HUES6 (cell line): Measurements from ENCODE around the gene FNDC3B.
"Not testable (repeated sequence)": the region's sequence is repeated elsewhere in the genome, so short reads cannot be mapped to it uniquely, and the experiment has no call there.

Experiments
- H3K27ac ChIP-seq: 2 replicates; pipeline ENCODE4 v1.7.0; 2013; ENCODE audit warnings: low read depth, mild to moderate bottlenecking, low read length, inconsistent platforms
- H3K27me3 ChIP-seq: 2 replicates; pipeline ENCODE4 v1.6.1; 2013; ENCODE audit warnings: low read length; ENCODE audit not compliant: control insufficient read depth, insufficient read depth
- H3K36me3 ChIP-seq: 2 replicates; pipeline ENCODE4 v1.6.1; 2013; ENCODE audit warnings: low read length; ENCODE audit not compliant: control insufficient read depth, insufficient read depth
- H3K4me1 ChIP-seq: 2 replicates; pipeline ENCODE4 v1.6.1; 2013; ENCODE audit warnings: low read length; ENCODE audit not compliant: control insufficient read depth, insufficient read depth
- H3K4me3 ChIP-seq: 2 replicates; pipeline ENCODE4 v1.5.1; 2013; ENCODE audit warnings: low read depth, low read length
- H3K9ac ChIP-seq: one replicate; pipeline ENCODE4 v1.6.1; 2013; ENCODE audit warnings: mild to moderate bottlenecking, low read length
- H3K9me3 ChIP-seq: 2 replicates; pipeline ENCODE4 v1.6.1; 2013; ENCODE audit warnings: low read depth, low read length; ENCODE audit not compliant: control insufficient read depth, insufficient read depth

The FNDC3B gene

DNA sequence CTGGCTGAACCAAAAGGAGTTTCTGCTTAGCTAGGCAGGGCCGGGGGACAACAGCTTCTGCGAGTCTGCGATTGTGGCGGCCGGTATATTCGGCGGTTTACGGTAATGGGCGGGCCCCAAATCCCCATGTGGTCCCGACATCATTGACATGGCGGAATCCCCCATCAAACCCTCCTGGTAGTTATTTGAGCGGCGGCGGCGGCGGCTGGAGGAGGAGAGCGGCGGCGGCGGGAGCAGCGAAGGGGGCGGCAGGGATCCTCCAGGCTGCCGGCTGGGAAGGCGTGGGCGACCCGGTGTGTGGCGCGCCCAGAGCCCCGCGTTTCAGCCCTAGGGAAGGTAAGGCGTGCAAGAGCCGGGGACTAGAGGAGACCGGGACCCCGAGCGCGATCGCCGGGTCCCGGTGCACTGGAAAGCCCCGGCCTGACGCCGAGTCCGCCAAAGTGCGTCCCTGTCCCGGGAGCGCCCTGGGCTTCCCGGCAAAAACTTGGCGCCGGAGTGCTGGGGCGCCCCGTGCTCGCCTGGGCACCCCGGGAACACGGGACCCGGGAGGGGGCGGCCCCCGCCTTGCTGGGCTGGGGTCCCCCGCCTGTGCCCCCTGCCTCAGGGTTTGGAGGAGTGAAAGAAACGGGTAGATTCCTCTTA, at the start of gene FNDC3B:
TSS of gene FNDC3B (plus strand) at position 143 of the 642 bp plus-strand sequence. CDS start 72,902 bp downstream, outside the sequence.
- no peaks in the 10 kb centered on the region for H3K9me3 ChIP-seq
- H3K4me3 ChIP-seq, result peak within 1 kb of the TSS; percentile 86
- peaks cover 23% of the 10 kb centered on the region for H3K4me1 ChIP-seq
- peak within 1 kb of the TSS; percentile 99 for H3K27ac ChIP-seq
- peaks cover 4% of the 10 kb centered on the region; the same call in 1 of the 2 replicates for H3K36me3 ChIP-seq
- H3K9ac ChIP-seq, result peak within 1 kb of the TSS; percentile 89
- H3K27me3 ChIP-seq, result no peaks in the 10 kb centered on the region

DNA sequence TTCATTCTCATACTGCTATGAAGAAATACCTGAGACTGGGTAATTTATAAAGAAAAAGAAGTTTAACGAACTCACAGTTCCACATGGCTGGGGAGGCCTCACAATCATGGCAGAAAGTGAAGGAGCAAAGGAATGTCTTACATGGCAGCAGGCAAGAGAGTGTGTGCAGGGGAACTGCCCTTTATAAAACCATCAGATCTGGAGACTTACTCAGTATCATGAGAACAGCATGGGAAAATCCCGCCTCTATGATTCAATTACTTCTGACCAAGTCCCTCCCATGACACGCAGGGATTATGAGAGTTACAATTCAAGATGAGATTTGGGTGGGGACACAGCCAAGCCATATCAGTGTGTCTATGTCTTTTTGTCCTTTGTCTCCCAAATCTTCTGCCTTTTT, 49.1 kb upstream of the FNDC3B start:
- not testable (repeated sequence) for H3K4me3 ChIP-seq, H3K9ac ChIP-seq, H3K27me3 ChIP-seq, H3K27ac ChIP-seq, H3K4me1 ChIP-seq, H3K9me3 ChIP-seq, H3K36me3 ChIP-seq

DNA sequence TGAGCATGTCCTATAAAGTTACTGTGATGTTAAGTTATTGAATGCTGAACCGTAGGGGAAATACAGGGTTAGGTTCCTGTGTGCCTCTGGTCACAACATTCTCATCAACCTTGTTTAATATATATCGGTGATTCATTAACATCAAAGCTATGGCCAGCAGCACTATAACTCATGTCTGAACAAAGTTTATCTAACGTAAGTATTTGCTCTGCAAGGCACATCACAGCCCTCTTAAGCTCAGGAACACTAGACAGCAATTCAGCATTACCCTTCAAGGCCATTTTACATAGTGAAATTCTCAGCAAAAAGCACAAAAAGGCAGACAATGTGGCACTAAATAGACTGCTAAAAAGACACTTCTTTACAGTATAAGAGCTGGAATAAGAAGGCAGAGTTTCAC, 48.2 kb upstream of the FNDC3B start:
- Histone ChIP-seq H3K9me3 (no peaks in the 10 kb centered on the region), H3K27me3 (no peaks in the 10 kb centered on the region), H3K4me1 (no peaks in the 10 kb centered on the region), H3K27ac (no peak overlapping the region), H3K4me3 (no peak overlapping the region), H3K9ac (no peak overlapping the region), H3K36me3 (no peaks in the 10 kb centered on the region)

DNA sequence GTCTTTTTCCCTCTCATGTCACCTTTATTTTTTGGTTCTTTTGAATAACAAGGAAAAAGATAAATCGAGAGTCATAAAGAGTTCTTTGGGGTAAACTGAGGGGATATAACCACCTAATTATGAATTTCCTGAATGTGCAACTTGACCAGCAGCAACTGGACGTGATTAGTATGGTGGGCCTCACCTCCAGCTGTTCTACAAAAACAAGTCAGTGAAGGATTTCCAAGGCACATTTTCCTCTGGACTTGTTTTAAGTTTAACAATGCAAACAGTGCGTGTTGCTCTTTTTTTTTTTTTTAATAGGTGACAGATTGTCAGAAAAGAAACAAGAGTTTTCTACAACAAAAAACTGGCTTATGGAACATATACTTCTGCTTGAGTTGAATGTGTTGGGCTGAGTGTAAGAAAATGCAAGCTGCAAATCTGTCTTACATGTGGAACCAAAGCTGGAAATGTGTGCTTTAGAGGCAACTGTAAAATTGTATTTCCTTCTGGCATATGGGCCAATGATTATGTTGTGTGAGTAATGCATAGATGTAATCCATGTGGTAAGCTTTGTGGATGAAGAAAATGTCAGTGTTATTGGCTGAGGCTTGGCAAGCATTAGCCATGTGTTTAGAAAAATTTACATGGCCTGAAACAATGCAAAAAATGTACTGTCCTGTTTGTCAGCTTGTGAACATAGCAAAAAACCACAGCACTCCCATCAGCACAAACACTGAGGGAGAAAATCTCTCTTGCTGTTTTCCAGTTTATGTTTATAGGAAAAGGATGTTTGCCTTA, 44.5 kb upstream of the FNDC3B start:
- Histone ChIP-seq H3K36me3 (no peaks in the 10 kb centered on the region), H3K27me3 (no peaks in the 10 kb centered on the region), H3K27ac (no peak overlapping the region), H3K9me3 (no peaks in the 10 kb centered on the region; the same call in 1 of the 2 replicates), H3K4me1 (no peaks in the 10 kb centered on the region), H3K4me3 (no peak overlapping the region), H3K9ac (no peak overlapping the region)

DNA sequence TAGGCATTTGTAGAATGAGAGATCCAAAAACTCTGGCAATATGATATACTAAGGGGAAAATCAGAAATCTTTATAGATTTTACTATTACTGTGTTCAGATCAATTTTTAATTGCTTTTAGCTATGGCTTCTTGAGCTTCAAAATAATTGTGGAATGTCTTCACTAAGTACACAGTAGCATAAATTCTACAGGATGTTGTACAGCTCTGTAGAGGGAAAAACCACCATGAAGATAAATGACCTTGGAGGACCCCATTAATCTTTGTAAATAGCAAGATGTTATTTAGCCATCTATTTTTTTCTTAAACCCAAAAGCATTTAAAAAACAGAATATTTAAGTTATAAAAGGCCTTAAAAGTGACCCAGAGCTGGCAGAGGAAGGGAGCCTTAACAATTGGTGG, 43.9 kb upstream of the FNDC3B start:
- no peaks in the 10 kb centered on the region; the same call in 1 of the 2 replicates for H3K9me3 ChIP-seq
- H3K27me3 ChIP-seq, result no peaks in the 10 kb centered on the region
- H3K9ac ChIP-seq, result no peak overlapping the region
- H3K4me1 ChIP-seq, result no peaks in the 10 kb centered on the region
- no peaks in the 10 kb centered on the region for H3K36me3 ChIP-seq
- no peak overlapping the region for H3K27ac ChIP-seq
- H3K4me3 ChIP-seq, result no peak overlapping the region

DNA sequence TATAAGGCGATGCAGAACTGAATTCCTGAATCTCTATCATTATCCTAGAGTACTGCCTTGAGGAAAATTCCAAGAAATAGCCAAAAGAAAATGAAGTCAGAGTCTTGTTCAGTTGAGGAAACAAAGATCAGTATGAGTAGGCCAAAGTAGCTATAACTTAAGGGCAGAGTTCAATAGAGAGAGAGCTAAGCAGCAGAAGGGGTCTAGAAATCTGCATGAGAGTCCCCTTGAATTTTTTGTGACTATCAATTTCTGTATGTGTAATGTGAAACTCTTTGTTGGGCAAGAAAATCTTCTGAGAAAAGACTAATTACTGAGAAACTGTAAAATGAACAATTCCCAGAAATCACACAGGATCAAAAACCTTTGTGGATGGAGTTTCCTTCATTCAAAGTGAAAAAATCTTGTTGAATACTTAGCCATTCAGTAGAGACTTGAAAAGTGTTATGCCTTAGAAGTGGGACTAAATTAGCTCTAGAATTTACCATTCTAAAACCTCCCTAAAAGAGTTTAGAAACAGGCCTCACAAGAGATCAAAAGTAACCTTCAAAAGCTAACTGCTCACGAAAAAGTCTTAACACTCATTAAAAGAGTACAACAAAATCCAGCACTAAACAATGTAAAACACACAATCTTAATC, 43.1 kb upstream of the FNDC3B start:
- no peak overlapping the region for H3K9ac ChIP-seq
- no peaks in the 10 kb centered on the region for H3K36me3 ChIP-seq
- no peaks in the 10 kb centered on the region for H3K4me1 ChIP-seq
- H3K27ac ChIP-seq, result no peak overlapping the region
- no peak overlapping the region for H3K4me3 ChIP-seq
- H3K27me3 ChIP-seq, result no peaks in the 10 kb centered on the region
- H3K9me3 ChIP-seq, result no peaks in the 10 kb centered on the region; the same call in 1 of the 2 replicates

GRCh38 chr3:171998731-171999130, 40.6 kb upstream of the FNDC3B start:
- not testable (repeated sequence) for H3K36me3 ChIP-seq, H3K4me3 ChIP-seq, H3K27me3 ChIP-seq, H3K9ac ChIP-seq, H3K4me1 ChIP-seq, H3K27ac ChIP-seq, H3K9me3 ChIP-seq

DNA sequence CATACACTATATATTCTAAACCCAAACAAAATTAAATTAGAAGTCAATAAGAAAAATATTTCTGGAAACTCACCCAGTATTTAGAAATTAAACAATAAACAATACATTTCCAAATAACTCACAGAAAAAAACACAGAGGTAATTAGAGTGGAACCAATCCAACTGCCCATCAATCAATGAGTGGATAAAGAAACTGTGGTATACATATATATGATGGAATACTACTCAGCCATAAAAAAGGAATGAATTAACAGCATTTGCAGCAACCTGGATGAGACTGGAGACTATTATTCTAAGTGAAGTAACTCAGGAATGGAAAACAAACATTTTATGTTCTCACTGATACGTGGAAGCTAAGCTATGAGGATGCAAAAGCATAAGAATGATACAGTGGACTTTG, 37.8 kb upstream of the FNDC3B start:
- not testable (repeated sequence) for H3K27me3 ChIP-seq, H3K4me1 ChIP-seq, H3K27ac ChIP-seq, H3K9ac ChIP-seq, H3K4me3 ChIP-seq, H3K36me3 ChIP-seq, H3K9me3 ChIP-seq

- no peak overlapping the region for H3K27ac ChIP-seq
- no peak overlapping the region for H3K4me3 ChIP-seq
- no peaks in the 10 kb centered on the region for H3K4me1 ChIP-seq
- no peak overlapping the region for H3K9ac ChIP-seq
- H3K36me3 ChIP-seq, result no peaks in the 10 kb centered on the region
- H3K9me3 ChIP-seq, result no peaks in the 10 kb centered on the region
- H3K27me3 ChIP-seq, result no peaks in the 10 kb centered on the region
Observed at GRCh38 chr3:172002512-172003078, 36.8 kb upstream of the FNDC3B start.

GRCh38 chr3:172003146-172003545, 36.2 kb upstream of the FNDC3B start:
- no peaks in the 10 kb centered on the region for H3K4me1 ChIP-seq
- no peaks in the 10 kb centered on the region for H3K36me3 ChIP-seq
- H3K9ac ChIP-seq, result no peak overlapping the region
- H3K9me3 ChIP-seq, result no peaks in the 10 kb centered on the region
- H3K4me3 ChIP-seq, result no peak overlapping the region
- no peaks in the 10 kb centered on the region for H3K27me3 ChIP-seq
- H3K27ac ChIP-seq, result no peak overlapping the region

DNA sequence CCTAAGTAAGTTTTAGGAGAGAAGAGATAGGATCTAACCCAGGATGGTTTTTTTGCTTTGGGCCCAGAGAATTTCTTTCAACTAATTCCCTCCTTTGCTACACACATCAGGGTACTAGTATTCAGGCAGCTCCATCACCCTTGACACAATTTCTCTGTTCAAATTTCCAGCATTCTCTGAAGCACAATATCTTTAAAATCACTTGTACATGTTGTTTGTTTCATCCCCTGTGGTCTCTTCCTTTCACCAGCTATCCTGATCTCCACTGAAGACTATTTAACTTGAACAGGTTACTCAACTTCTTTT, 32.4 kb upstream of the FNDC3B start:
- no peak overlapping the region for H3K9ac ChIP-seq
- no peak overlapping the region for H3K27ac ChIP-seq
- H3K27me3 ChIP-seq, result no peaks in the 10 kb centered on the region
- H3K4me1 ChIP-seq, result peaks cover 16% of the 10 kb centered on the region
- H3K36me3 ChIP-seq, result no peaks in the 10 kb centered on the region
- no peaks in the 10 kb centered on the region for H3K9me3 ChIP-seq
- no peak overlapping the region for H3K4me3 ChIP-seq
